ENCODE data around the gene PTX4. TPM values are rescaled to one million over a fixed set of nuclear protein-coding genes. Genes with fewer than 3 reads are reported as not detected.
A peak's percentile ranks its signal among the peaks of the same experiment; 100 is the strongest.

Gene PTX4
- total and polyA plus RNA-seq, 2 donors (not counting 3 experiments of a cell fraction or from before 2014, with no cell fraction given): 0.31 TPM; not detected in 1

- Histone ChIP-seq H4K20me1 (replicated peaks; ENCODE audit: control insufficient read depth, extremely low read depth, insufficient read depth, low read length) (no peaks in the 10 kb centered on the region), H3K27ac (ENCODE audit: insufficient read depth, low read depth, low read length) (no peak overlapping the region), H3K79me2 (ENCODE audit: control insufficient read depth, insufficient read depth, low read length) (peaks cover 47% of the 10 kb centered on the region), H3K4me1 (ENCODE audit: control insufficient read depth, extremely low read depth, insufficient read depth, low read length) (peaks cover 37% of the 10 kb centered on the region), H3K4me2 (ENCODE audit: insufficient read depth, low read length) (no peak overlapping the region), H3K9me1 (replicated peaks; ENCODE audit: control insufficient read depth, extremely low read depth, insufficient read depth, low read length) (no peaks in the 10 kb centered on the region), H3K36me3 (ENCODE audit: control insufficient read depth in 2 of 2, extremely low read depth in 1 of 2, insufficient read depth in 2 of 2, low read length in 2 of 2) (peaks cover 6 to 33% of the 10 kb centered on the region in 2 experiments), H3K4me3 (replicated peaks in 1 of 3; ENCODE audit: insufficient read depth in 1 of 3, low read depth in 1 of 3, low read length in 3 of 3) (no peak overlapping the region), H3K9ac (replicated peaks; ENCODE audit: extremely low read depth, insufficient read depth, low read length) (no peak overlapping the region), H3K9me3 (replicated peaks; ENCODE audit: control insufficient read depth, insufficient read depth, low read length) (no peaks in the 10 kb centered on the region), H3K27me3 (ENCODE audit: control insufficient read depth in 2 of 2, insufficient read depth in 2 of 2, low read length in 2 of 2) (no peaks in the 10 kb centered on the region), H2AFZ (ENCODE audit: low read depth, low read length) (no peak overlapping the region)
- BruUV-seq (replicated peaks): TSS peak; percentile 1
- dilution Hi-C loops (cut with MboI; ENCODE audit: extremely low pct_ligation_motif_present, low sequenced_read_pairs) (no loop called here), intact Hi-C loops (cut with micrococcal nuclease) (no loop called here)
- ChIA-PET POLR2A (no interaction called here), CTCF (no interaction called here)
- TF ChIP-seq EZH2 (IDR thresholded peaks at IDR 0.05; ENCODE audit: borderline replicate concordance, low read depth, low read length, severe bottlenecking) (no peak), JUN (IDR thresholded peaks at IDR 0.05; ENCODE audit: borderline replicate concordance, insufficient read depth, insufficient read length, low read depth) (no peak), MAX (IDR thresholded peaks at IDR 0.05; ENCODE audit: insufficient read depth, insufficient read length) (no peak), FOS (IDR thresholded peaks at IDR 0.05; ENCODE audit: borderline replicate concordance, insufficient read depth, low read length) (no peak), POLR2A (IDR thresholded peaks at IDR 0.05; ENCODE audit: low read depth, low read length) (no peak), GATA2 (IDR thresholded peaks at IDR 0.05; ENCODE audit: insufficient read depth, insufficient read length, low read depth, low read length) (no peak), MYC (IDR thresholded peaks at IDR 0.05; ENCODE audit: low read depth, low read length) (no peak), POLR2AphosphoS5 (IDR thresholded peaks at IDR 0.05; ENCODE audit: insufficient read depth, low read depth, low read length) (no peak), CTCF (IDR thresholded peaks at IDR 0.05; ENCODE audit: extremely low read depth in 1 of 2, insufficient read depth in 1 of 2, low read depth in 1 of 2, low read length in 2 of 2) (no peak)
- DNase-seq (ENCODE audit: low read depth, low spot score) (no peak), FAIRE-seq (no peak)
These were observed 47.9 kb upstream of the PTX4 start for GRCh38 chr16:1536601-1537000.

Measured in endothelial cell of umbilical vein (primary cell).